HepG2 (cell line): ENCODE measurements around the gene DOCK9. TPM values are rescaled to one million over a fixed set of nuclear protein-coding genes. Genes with fewer than 3 reads are reported as not detected.

Experiments used
- ATAC-seq: fragments of 200-7000 bp; cut with Tn5 transposase; 3 replicates; pipeline ENCODE4 v1.9.1; 2020; ENCODE audit warnings: mild to moderate bottlenecking, moderate library complexity
- BruUV-seq: library from RNA; stranded (reverse); fragments of 400-500 nt; replicated peaks from 2 replicates; lab custom pipeline; 2021; lab: Mats Ljungman, UMichigan
- CTCF ChIA-PET: fragments of 300-600 bp; formaldehyde crosslinking; extraction: SDS; loops from one replicate; lab custom pipeline; 2021; ENCODE audit warnings: low total read pairs, inconsistent platforms, low intra/inter-chr PET ratio; lab: Yijun Ruan, JAX
- POLR2A ChIA-PET: fragments of 350-600 bp; sonication (Branson Sonifier 250); formaldehyde crosslinking; loops from one replicate; lab custom pipeline; 2020; ENCODE audit warnings: antibody characterized with exemption, inconsistent platforms; lab: Yijun Ruan, JAX
- DNase-seq: peaks from one replicate; pipeline ENCODE4 v3.0.0-alpha.2; 2015; ENCODE audit warnings: low spot score
- FAIRE-seq: peaks from 3 replicates; lab custom pipeline; 2011; peaks lifted over from hg19 to GRCh38; lab: Jason Lieb, UNC
- H2AFZ ChIP-seq: one replicate; pipeline ENCODE4 v1.6.1; 2011; ENCODE audit warnings: low read length, inconsistent platforms
- H3K27ac ChIP-seq: fragments of 300-600 bp; 3 replicates; pipeline ENCODE4 v1.8.0; 2011; ENCODE audit warnings: mixed run types, mild to moderate bottlenecking, mixed read lengths, low read length, inconsistent platforms; ENCODE audit not compliant: insufficient read depth; ENCODE audit errors: extremely low read length
- H3K27me3 ChIP-seq, 2 experiments: fragments of 200-600 bp in 1 of 2; 2 replicates in 1 of 2; 3 replicates in 1 of 2; pipeline versions ENCODE4 v1.6.0 to v1.8.0; 2011; ENCODE audit warnings: low read length in 2 of 2, mild to moderate bottlenecking in 2 of 2, moderate library complexity in 2 of 2, inconsistent platforms in 1 of 2; ENCODE audit not compliant: insufficient read depth in 2 of 2, control insufficient read depth in 1 of 2
- H3K36me3 ChIP-seq, 2 experiments: fragments of 200-600 bp in 1 of 2; replicated peaks in 1 of 2; 2 replicates in 1 of 2; 3 replicates in 1 of 2; pipeline versions ENCODE4 v1.5.1 to v1.8.0; 2011; ENCODE audit warnings: low read length in 2 of 2, inconsistent platforms in 1 of 2; ENCODE audit not compliant: insufficient read depth in 2 of 2, control insufficient read depth in 1 of 2
- H3K4me1 ChIP-seq: 2 replicates; pipeline ENCODE4 v1.5.1; 2012; ENCODE audit warnings: low read length, inconsistent platforms; ENCODE audit not compliant: insufficient read depth
- H3K4me2 ChIP-seq: 2 replicates; pipeline ENCODE4 v1.6.0; 2011; ENCODE audit warnings: low read depth, low read length, inconsistent platforms
- H3K4me3 ChIP-seq, 3 experiments: fragments of 200-600 bp in 1 of 3; sonication (generic), shearing (Covaris generic) in 1 of 3; replicated peaks in 1 of 3; 2 replicates each; pipeline ENCODE4 v1.5.1; 2011 to 2016; ENCODE audit warnings: low read length in 3 of 3, inconsistent platforms in 2 of 3, low read depth in 2 of 3, mild to moderate bottlenecking in 2 of 3, control low read depth in 1 of 3, mixed read lengths in 1 of 3; ENCODE audit not compliant: insufficient read depth in 1 of 3
- H3K79me2 ChIP-seq: one replicate; pipeline ENCODE4 v1.6.1; 2011; ENCODE audit warnings: low read length, inconsistent platforms; ENCODE audit not compliant: insufficient read depth
- H3K9ac ChIP-seq: 2 replicates; pipeline ENCODE4 v1.6.0; 2011; ENCODE audit warnings: mild to moderate bottlenecking, low read depth, low read length, inconsistent platforms; ENCODE audit not compliant: insufficient read depth
- H3K9me3 ChIP-seq: 2 replicates; pipeline ENCODE4 v1.5.1; 2012; ENCODE audit warnings: mild to moderate bottlenecking, low read length
- H4K20me1 ChIP-seq: 2 replicates; pipeline ENCODE4 v1.6.0; 2011; ENCODE audit warnings: inconsistent platforms, mild to moderate bottlenecking, low read length, moderate library complexity; ENCODE audit not compliant: insufficient read depth
- ATF7-NPFF ChIP-seq: sonication (generic); formaldehyde crosslinking; IDR thresholded peaks from 2 replicates; pipeline ENCODE4 v1.8.1; 2023; ENCODE audit warnings: mild to moderate bottlenecking, low read depth, missing genetic modification reagents, moderate library complexity
- NFIC ChIP-seq: IDR thresholded peaks from 2 replicates; pipeline ENCODE4 v1.6.1; 2012; ENCODE audit warnings: mild to moderate bottlenecking, low read length, inconsistent platforms
- NR3C1 ChIP-seq: sonication (generic); formaldehyde crosslinking; IDR thresholded peaks from 2 replicates; pipeline ENCODE4 v1.4.0; 2020; ENCODE audit warnings: missing genetic modification reagents
- PATZ1 ChIP-seq: sonication (generic); formaldehyde crosslinking; IDR thresholded peaks from 2 replicates; pipeline ENCODE4 v1.4.0; 2020; ENCODE audit warnings: missing genetic modification reagents
- RBM22 ChIP-seq: fragments of 200-400 bp; formaldehyde crosslinking; optimal IDR thresholded peaks from 2 replicates; pipeline ENCODE3; 2017; ENCODE audit warnings: mild to moderate bottlenecking, low read length, moderate library complexity
- SNRNP70 ChIP-seq: fragments of 200-400 bp; formaldehyde crosslinking; IDR thresholded peaks from 2 replicates; pipeline ENCODE4 v1.6.1; 2017; ENCODE audit warnings: mild to moderate bottlenecking, low read depth, low read length, moderate library complexity
- SRF ChIP-seq: IDR thresholded peaks from 2 replicates; pipeline ENCODE4 v1.6.1; 2011; ENCODE audit warnings: mild to moderate bottlenecking, low read depth, low read length, moderate library complexity
- ZC3H4 ChIP-seq: sonication (generic); formaldehyde crosslinking; IDR thresholded peaks from 2 replicates; pipeline ENCODE4 v1.4.0; 2020; ENCODE audit warnings: missing genetic modification reagents, borderline replicate concordance
- ZFP90 ChIP-seq: sonication (generic); formaldehyde crosslinking; IDR thresholded peaks from 2 replicates; pipeline ENCODE4 v1.8.0; 2022; ENCODE audit warnings: missing genetic modification reagents, mild to moderate bottlenecking, inconsistent platforms, borderline replicate concordance
- ZNF567 ChIP-seq: sonication (generic); formaldehyde crosslinking; IDR thresholded peaks from 2 replicates; pipeline ENCODE4 v1.8.1; 2023; ENCODE audit warnings: mild to moderate bottlenecking, missing genetic modification reagents, borderline replicate concordance
- ZNF879 ChIP-seq: sonication (generic); formaldehyde crosslinking; IDR thresholded peaks from 2 replicates; pipeline ENCODE4 v1.8.1; 2023; ENCODE audit warnings: missing genetic modification reagents
- WGBS: methylation state at CpG from one replicate; pipeline ENCODE4 v1.1.6; 2017; ENCODE audit warnings: low lambda C conversion rate; 5-methylcytosine and 5-hydroxymethylcytosine counted together
- in situ Hi-C: cut with HindIII; loops from 2 replicates; pipeline ENCODE4 v1.10.0; 2017; ENCODE audit warnings: low pct_unique_long_range_greater_than_20kb; ENCODE audit not compliant: extremely low pct_ligation_motif_present
- intact Hi-C: fragments of 100-400 bp; cut with micrococcal nuclease; formaldehyde crosslinking; loops from one replicate; pipeline ENCODE4 v1.10.0; 2022; ENCODE audit not compliant: unreplicated experiment
- polyA plus RNA-seq, 8 experiments: library from polyadenylated mRNA; depleted of rRNA in 3 of 8; stranded (reverse) in 7 of 8; unstranded in 1 of 8; fragments of >200 nt; fragmentation: Illumina TruSeq in 4 of 8; extraction: Trizol in 4 of 8; gene quantifications; 2 replicates each; pipeline versions ENCODE4 v1.2.1 to v1.2.3, GENCODE V29; 2011 to 2016; ENCODE audit warnings: low read depth in 4 of 8, missing spikeins in 1 of 8, mixed read lengths in 1 of 8; ENCODE audit not compliant: insufficient read depth in 1 of 8
- total RNA-seq, 5 experiments: library from RNA; depleted of rRNA; stranded (reverse); fragments of >200 nt; fragmentation: Illumina TruSeq; extraction: Trizol; gene quantifications; 2 replicates each; pipeline ENCODE4 v1.2.3, GENCODE V29; 2016; ENCODE audit warnings: low read depth in 1 of 5
- TF ChIP-seq, protein P1 (sequence below): IDR thresholded peaks from 2 replicates; pipeline ENCODE4 v1.6.1; 2016
- TF ChIP-seq, protein P2 (sequence below): sonication (generic); formaldehyde crosslinking; IDR thresholded peaks from 2 replicates; pipeline ENCODE4 v1.5.0; 2020; ENCODE audit warnings: mild to moderate bottlenecking, missing genetic modification reagents
- TF ChIP-seq, protein P3 (sequence below): sonication (generic); formaldehyde crosslinking; conservative IDR thresholded peaks from 2 replicates; pipeline ENCODE4 v1.8.1; 2023; ENCODE audit warnings: missing genetic modification reagents

The DOCK9 gene
- total and polyA plus RNA-seq, 2 of the 13 experiments (the other 11 are each of a cell fraction or from before 2014, with no cell fraction given) = 0.44 to 0.97 TPM

DNA sequence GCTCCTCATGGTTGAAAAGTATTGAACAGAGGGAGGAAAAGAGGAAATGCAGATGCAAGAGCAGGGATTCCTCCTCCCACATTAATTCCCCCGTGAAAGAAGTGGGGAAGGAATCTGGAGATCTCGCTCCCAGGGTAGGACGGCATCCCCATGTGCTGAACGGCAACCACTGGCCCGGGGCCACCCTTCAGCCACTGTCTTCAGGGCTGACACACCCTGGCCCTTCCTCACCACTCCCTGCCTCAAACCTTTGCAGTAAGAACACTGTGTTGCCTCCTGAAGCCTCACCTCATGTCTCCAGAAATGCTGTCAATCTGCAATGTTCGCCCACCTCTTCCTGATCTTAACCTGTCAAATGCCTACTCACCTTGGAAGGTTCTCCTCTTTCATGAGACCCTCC, 10.9 kb upstream of the DOCK9 start:
- no peak for FAIRE-seq
- no TSS peak for BruUV-seq
- WGBS = 59% methylated on average over 6 of the region's 6 CpGs
- Histone ChIP-seq H3K9me3 (no peaks in the 10 kb centered on the region), H3K36me3 (no peaks in the 10 kb centered on the region), H3K9ac (no peak overlapping the region), H3K4me2 (no peak overlapping the region), H4K20me1 (no peaks in the 10 kb centered on the region), H3K4me1 (peaks cover 33% of the 10 kb centered on the region), H3K79me2 (no peaks in the 10 kb centered on the region), H3K27ac (no peak overlapping the region), H3K27me3 (no peaks in the 10 kb centered on the region), H2AFZ (no peak overlapping the region), H3K4me3 (no peak overlapping the region)
- CTCF ChIA-PET = no interaction called here
- intact Hi-C loops (no loop called here), in situ Hi-C loops (no loop called here)
- DNase-seq = no peak
- POLR2A ChIA-PET = no interaction called here
- TF ChIP-seq ZC3H4 (CRISPR knock-in tag) = no peak
- TF ChIP-seq SRF = no peak
- no peak for TF ChIP-seq SNRNP70
- TF ChIP-seq PATZ1 (CRISPR knock-in tag) = no peak
- TF ChIP-seq ZNF879 = no peak
- no peak for TF ChIP-seq ZNF567 (CRISPR knock-in tag)
- no peak for TF ChIP-seq NR3C1
- no peak for TF ChIP-seq RBM22
- no peak for TF ChIP-seq ZFP90 (CRISPR knock-in tag)
- TF ChIP-seq ATF7-NPFF (CRISPR knock-in tag) = no peak
- TF ChIP-seq, protein P1, sequence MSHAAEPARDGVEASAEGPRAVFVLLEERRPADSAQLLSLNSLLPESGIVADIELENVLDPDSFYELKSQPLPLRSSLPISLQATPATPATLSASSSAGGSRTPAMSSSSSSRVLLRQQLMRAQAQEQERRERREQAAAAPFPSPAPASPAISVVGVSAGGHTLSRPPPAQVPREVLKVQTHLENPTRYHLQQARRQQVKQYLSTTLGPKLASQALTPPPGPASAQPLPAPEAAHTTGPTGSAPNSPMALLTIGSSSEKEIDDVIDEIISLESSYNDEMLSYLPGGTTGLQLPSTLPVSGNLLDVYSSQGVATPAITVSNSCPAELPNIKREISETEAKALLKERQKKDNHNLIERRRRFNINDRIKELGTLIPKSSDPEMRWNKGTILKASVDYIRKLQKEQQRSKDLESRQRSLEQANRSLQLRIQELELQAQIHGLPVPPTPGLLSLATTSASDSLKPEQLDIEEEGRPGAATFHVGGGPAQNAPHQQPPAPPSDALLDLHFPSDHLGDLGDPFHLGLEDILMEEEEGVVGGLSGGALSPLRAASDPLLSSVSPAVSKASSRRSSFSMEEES (CRISPR knock-in tag) = no peak
- TF ChIP-seq, protein P2, sequence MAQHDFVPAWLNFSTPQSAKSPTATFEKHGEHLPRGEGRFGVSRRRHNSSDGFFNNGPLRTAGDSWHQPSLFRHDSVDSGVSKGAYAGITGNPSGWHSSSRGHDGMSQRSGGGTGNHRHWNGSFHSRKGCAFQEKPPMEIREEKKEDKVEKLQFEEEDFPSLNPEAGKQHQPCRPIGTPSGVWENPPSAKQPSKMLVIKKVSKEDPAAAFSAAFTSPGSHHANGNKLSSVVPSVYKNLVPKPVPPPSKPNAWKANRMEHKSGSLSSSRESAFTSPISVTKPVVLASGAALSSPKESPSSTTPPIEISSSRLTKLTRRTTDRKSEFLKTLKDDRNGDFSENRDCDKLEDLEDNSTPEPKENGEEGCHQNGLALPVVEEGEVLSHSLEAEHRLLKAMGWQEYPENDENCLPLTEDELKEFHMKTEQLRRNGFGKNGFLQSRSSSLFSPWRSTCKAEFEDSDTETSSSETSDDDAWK (CRISPR knock-in tag) = no peak
- no peak for TF ChIP-seq NFIC
- TF ChIP-seq, protein P3, sequence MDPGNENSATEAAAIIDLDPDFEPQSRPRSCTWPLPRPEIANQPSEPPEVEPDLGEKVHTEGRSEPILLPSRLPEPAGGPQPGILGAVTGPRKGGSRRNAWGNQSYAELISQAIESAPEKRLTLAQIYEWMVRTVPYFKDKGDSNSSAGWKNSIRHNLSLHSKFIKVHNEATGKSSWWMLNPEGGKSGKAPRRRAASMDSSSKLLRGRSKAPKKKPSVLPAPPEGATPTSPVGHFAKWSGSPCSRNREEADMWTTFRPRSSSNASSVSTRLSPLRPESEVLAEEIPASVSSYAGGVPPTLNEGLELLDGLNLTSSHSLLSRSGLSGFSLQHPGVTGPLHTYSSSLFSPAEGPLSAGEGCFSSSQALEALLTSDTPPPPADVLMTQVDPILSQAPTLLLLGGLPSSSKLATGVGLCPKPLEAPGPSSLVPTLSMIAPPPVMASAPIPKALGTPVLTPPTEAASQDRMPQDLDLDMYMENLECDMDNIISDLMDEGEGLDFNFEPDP = no peak
- no peak for ATAC-seq
